ENCODE measurements around the gene CGB7. TPM values are rescaled to one million over a fixed set of nuclear protein-coding genes. Genes with fewer than 3 reads are reported as not detected.

Gene CGB7
- total RNA-seq, 1 donor from 2014 or later, result not detected

- peak overlapping the region; percentile 94 for H3K27ac Mint-ChIP-seq
- H3K36me3 Mint-ChIP-seq, result peaks cover 15% of the 10 kb centered on the region
- Histone ChIP-seq H3K79me2 (ENCODE audit: low read depth) (peaks cover 56% of the 10 kb centered on the region), H3K9ac (peak overlapping the region; percentile 96), H3K27me3 (peaks cover 7% of the 10 kb centered on the region), H2AFZ (replicated peaks) (peak overlapping the region; percentile 83), H3K27ac (peak overlapping the region; percentile 93), H3K36me3 (peaks cover 6% of the 10 kb centered on the region), H3K4me3 (peak overlapping the region; percentile 89), H3K4me1 (peaks cover 18% of the 10 kb centered on the region), H3K4me2 (peak overlapping the region; percentile 100), H3F3A (ENCODE audit: low read depth) (peaks cover 14% of the 10 kb centered on the region), H4K20me1 (ENCODE audit: low read depth) (peaks cover 54% of the 10 kb centered on the region), H3K9me3 (ENCODE audit: low read depth) (no peaks in the 10 kb centered on the region)
- peak overlapping the region; percentile 97 for H3K4me3 Mint-ChIP-seq
- peaks cover 20% of the 10 kb centered on the region for H3K4me1 Mint-ChIP-seq
- TF ChIP-seq CTCF (IDR thresholded peaks at IDR 0.05) (no peak), EZH2 (IDR thresholded peaks at IDR 0.05) (no peak), EZH2phosphoT487 (IDR thresholded peaks at IDR 0.05) (no peak)
- H3K27me3 Mint-ChIP-seq (ENCODE audit: insufficient read depth, low read depth), result peaks cover 3% of the 10 kb centered on the region
- no peak for DNase-seq (ENCODE audit: low spot score)
- no peaks in the 10 kb centered on the region for H3K9me3 Mint-ChIP-seq
These were observed 28.3 kb upstream of the CGB7 start for GRCh38 chr19:49085868-49086232.

- H2AFZ ChIP-seq (replicated peaks), result peak within 1 kb of the TSS; percentile 94
- H3K79me2 ChIP-seq (ENCODE audit: low read depth), result peaks cover 50% of the 10 kb centered on the region
These were observed 27.7 kb upstream of the CGB7 start, which contains the start of gene SNRNP70 for GRCh38 chr19:49085020-49085867. TSS of gene SNRNP70 (plus strand) at chr19:49085451. CDS start at chr19:49086415, 964 bp downstream.

GRCh38 chr19:49084206-49085019 lies 26.9 kb upstream of the CGB7 start:
- no peaks in the 10 kb centered on the region for H3K36me3 ChIP-seq
- peaks cover 3% of the 10 kb centered on the region for H3K27me3 Mint-ChIP-seq (ENCODE audit: insufficient read depth, low read depth)
- peak overlapping the region; percentile 99 for H3K27ac Mint-ChIP-seq

More at GRCh38 chr19:49085020-49085867, 27.7 kb upstream of the CGB7 start, which contains the start of gene SNRNP70:
- Mint-ChIP-seq H3K27me3 (ENCODE audit: insufficient read depth, low read depth) (peaks cover 3% of the 10 kb centered on the region), H3K4me1 (peaks cover 20% of the 10 kb centered on the region), H3K27ac (peak within 1 kb of the TSS; percentile 99), H3K36me3 (peaks cover 15% of the 10 kb centered on the region), H3K4me3 (peak within 1 kb of the TSS; percentile 97), H3K9me3 (no peaks in the 10 kb centered on the region)
- Histone ChIP-seq H3F3A (ENCODE audit: low read depth) (peaks cover 11% of the 10 kb centered on the region), H3K9ac (peak within 1 kb of the TSS; percentile 96), H3K4me2 (peak within 1 kb of the TSS; percentile 100), H3K27me3 (peaks cover 13% of the 10 kb centered on the region), H3K4me3 (peak within 1 kb of the TSS; percentile 89), H3K27ac (peak within 1 kb of the TSS; percentile 93), H3K9me3 (ENCODE audit: low read depth) (no peaks in the 10 kb centered on the region), H3K4me1 (peaks cover 18% of the 10 kb centered on the region), H4K20me1 (ENCODE audit: low read depth) (peaks cover 48% of the 10 kb centered on the region), H3K36me3 (peaks cover under 1% of the 10 kb centered on the region)
- no peak for TF ChIP-seq EZH2phosphoT487 (IDR thresholded peaks at IDR 0.05)
- no peak for TF ChIP-seq EZH2 (IDR thresholded peaks at IDR 0.05)
- TF ChIP-seq CTCF (IDR thresholded peaks at IDR 0.05), result peak; percentile 4
- DNase-seq (ENCODE audit: low spot score), result peak; percentile 100

More at GRCh38 chr19:49084206-49085019, 26.9 kb upstream of the CGB7 start:
- H3K79me2 ChIP-seq (ENCODE audit: low read depth), result peaks cover 41% of the 10 kb centered on the region
- no peak for DNase-seq (ENCODE audit: low spot score)
- Mint-ChIP-seq H3K4me3 (peak overlapping the region; percentile 97), H3K36me3 (peaks cover 15% of the 10 kb centered on the region), H3K4me1 (peaks cover 20% of the 10 kb centered on the region), H3K9me3 (no peaks in the 10 kb centered on the region)
- H3K4me2 ChIP-seq, result peak overlapping the region; percentile 72
- H3K4me1 ChIP-seq, result peaks cover 18% of the 10 kb centered on the region
- no peak overlapping the region for H3K9ac ChIP-seq
- H4K20me1 ChIP-seq (ENCODE audit: low read depth), result peaks cover 41% of the 10 kb centered on the region
- peaks cover 20% of the 10 kb centered on the region for H3K27me3 ChIP-seq
- peak overlapping the region; percentile 94 for H2AFZ ChIP-seq (replicated peaks)
- H3K9me3 ChIP-seq (ENCODE audit: low read depth), result no peaks in the 10 kb centered on the region
- peaks cover 10% of the 10 kb centered on the region for H3F3A ChIP-seq (ENCODE audit: low read depth)
- H3K4me3 ChIP-seq, result peak overlapping the region; percentile 89
- H3K27ac ChIP-seq, result no peak overlapping the region
- TF ChIP-seq EZH2phosphoT487 (IDR thresholded peaks at IDR 0.05) (no peak), EZH2 (IDR thresholded peaks at IDR 0.05) (no peak), CTCF (IDR thresholded peaks at IDR 0.05) (no peak)

Data from neural progenitor cell (in vitro differentiated cells).